Posterior vena cava (tissue), 2 donors: ENCODE results near the gene ATRNL1. TPM values are rescaled to one million over a fixed set of nuclear protein-coding genes. Genes with fewer than 3 reads are reported as not detected.
"Not testable (repeated sequence)": the region's sequence is repeated elsewhere in the genome, so short reads cannot be mapped to it uniquely, and the experiment has no call there.

Experiments
- DNase-seq: peaks from one replicate; pipeline ENCODE4 v3.0.0-alpha.2; 2020; ENCODE audit warnings: low spot score
- intact Hi-C, 2 donors: fragments of 100-400 bp; cut with DNase I; formaldehyde crosslinking; loops; one replicate each; pipeline versions ENCODE4 v1.14.1 to v1.14.2; 2022 to 2023
- total RNA-seq, 2 donors: library from RNA; stranded (reverse); fragmentation: NEBNext Ultra II Directional; extraction: Animal tissue kit (Norgen Biotek cat#: 25700); gene quantifications; one replicate each; pipeline ENCODE4 v1.2.1, GENCODE V29; 2021
- donor health status: DM: yes; HTN: yes; CAD: no.
- donor health status: DM: yes; HTN: yes; CAD: no.

The ATRNL1 gene
- total RNA-seq, 2 donors from 2014 or later: 0.32 to 1.4 TPM

DNA sequence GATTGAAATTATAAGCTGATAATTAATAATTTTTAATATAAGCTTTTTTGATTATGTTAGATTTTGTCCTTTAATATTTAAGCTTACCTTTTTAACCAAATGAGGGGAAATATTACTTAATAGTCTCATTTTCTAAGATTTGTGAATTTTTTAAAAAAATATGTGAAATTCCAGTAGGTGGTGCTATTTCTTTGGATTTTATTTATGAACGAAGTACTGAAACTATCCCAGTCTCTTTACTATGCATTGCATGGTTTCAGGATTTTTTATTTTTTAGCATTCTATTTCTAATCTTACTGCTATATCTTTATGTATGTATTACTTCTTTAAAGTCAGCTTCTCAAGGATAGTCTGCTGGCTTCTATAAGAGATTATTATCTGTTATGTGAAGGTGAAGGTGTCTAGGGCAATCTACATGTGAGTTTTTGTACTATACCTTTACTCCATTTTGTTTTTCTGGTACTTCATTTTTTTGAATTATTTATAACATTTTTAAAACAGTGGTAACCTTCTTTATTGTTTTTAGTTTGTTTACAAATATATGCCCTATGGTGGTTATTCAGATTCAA lies 78.3 kb downstream of the ATRNL1 start:
- no peak for DNase-seq
- intact Hi-C loops: no loop called here

DNA sequence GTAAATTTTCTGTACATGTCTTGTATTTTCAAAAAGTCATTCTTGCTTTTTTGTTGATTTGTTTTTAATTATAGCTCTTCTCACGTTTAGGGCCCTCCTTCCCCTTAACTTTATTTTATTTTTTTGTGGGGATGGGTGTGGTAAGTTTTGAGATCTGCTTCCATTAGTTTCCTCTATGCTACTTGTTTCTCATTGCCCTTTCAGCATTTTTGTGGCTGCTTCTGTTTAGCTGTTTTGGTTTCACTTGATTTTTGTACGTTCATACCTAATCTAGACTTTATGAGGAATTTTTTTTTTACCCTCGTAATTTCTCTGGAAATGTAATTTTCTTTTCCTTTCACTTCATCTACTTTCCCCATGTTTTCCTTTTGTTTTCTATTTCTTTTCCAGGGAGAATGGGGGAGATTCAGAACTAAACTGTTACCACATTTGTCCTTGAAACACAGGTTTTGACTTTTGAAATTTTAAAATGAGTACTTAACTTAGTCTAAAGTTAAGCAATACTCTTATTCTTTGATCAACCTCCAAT lies 80.8 kb downstream of the ATRNL1 start:
- intact Hi-C loops: no loop called here

DNA sequence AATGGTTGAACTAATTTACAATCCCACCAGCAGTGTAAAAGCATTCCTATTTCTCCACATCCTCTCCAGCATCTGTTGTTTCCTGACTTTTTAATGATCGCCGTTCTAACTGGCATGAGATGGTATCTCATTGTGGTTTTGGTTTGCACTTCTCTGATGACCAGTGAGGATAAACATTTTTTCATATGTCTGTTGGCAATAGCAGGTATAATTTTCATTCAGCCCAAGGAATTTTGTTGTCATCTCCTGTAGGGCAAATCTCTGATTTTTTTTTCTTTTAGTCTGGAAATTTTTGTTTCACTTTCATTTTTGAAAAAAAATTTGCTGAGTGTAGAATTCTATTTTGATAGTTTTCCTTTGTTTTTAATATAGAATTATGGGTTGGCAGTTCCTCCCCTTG lies 114.1 kb downstream of the ATRNL1 start:
- DNase-seq, intact Hi-C loops: not testable (repeated sequence)

More for the DNA sequence above, 80.8 kb downstream of the ATRNL1 start:
- no peak for DNase-seq

DNA sequence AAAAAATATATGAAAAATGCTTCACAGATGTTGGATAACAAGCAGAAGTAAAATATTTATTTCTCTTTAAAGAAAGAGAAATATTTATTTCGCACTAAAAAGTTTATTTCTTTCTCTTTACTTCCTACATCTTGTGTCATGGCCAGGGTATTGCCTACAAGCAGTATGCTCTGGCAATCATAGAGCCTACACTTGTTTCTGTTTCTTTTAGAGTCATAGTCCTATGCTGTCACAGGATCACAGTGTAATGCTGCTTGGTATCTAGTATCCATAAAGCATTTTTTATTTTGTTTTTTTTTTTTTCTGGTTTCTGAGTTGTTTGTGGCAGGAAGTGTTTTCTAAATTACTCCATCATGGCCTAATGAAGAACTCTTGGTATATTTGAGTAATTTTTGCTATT lies 116.0 kb downstream of the ATRNL1 start:
- intact Hi-C loops: no loop called here
- no peak for DNase-seq

DNA sequence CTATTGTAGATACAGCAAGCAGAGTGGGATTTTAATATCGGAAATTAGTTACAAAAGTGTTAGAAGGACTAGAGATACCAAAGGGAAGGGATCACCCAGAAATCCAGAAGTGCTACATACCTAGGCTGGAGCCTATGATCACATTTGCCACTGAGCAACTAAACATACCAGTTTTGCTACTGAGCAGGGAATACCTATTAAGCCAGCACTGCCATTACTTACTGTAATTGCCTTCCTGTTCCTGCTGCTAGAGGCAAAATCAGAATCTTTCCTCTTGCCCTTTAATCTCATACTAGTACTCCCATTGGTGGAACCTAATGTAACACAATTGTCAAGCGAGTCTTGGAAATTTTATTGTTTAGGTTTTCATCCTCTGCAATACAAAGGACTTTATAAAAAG lies 121.7 kb downstream of the ATRNL1 start:
- DNase-seq: no peak
- intact Hi-C loops: no loop called here

DNA sequence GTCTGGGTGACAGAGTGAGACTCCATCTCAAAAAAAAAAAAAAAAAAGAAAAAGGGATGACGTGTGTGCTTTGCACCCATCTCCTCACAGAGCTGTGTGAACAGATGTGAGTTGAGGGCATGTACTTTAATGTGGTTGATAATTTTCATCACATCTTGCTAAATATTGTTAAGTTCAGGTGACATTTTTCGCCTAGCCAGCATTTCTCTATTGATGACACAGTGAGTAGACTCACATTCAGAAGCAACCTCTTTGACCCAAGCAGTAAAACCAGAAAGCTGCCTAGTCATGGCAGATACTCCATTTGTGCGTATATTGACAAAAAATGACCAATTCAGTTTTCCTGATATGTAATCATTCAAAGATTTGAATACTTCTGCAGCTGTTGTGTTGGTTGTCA lies 126.0 kb downstream of the ATRNL1 start:
- intact Hi-C loops: no loop called here

DNA sequence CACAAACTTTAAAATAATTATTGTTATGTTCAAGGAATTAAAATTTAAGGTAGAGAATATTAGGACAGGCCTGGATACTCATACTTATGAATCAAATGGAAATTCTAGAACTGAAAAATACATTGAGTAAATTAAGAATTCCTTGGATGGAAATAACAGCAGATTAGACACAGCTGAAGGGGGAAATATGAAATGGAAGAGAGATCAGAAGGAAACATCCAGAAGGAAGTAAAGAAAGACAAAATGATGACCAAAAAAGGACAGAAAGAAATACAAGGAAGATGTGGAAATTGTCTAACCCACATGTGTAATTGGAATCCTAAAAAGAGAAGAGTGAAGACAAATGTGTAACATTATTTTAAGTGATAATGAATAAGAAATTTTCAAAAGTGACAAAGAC lies 128.9 kb downstream of the ATRNL1 start:
- intact Hi-C loops: no loop called here
- no peak for DNase-seq

More for the DNA sequence above, 126.0 kb downstream of the ATRNL1 start:
- DNase-seq: no peak

DNA sequence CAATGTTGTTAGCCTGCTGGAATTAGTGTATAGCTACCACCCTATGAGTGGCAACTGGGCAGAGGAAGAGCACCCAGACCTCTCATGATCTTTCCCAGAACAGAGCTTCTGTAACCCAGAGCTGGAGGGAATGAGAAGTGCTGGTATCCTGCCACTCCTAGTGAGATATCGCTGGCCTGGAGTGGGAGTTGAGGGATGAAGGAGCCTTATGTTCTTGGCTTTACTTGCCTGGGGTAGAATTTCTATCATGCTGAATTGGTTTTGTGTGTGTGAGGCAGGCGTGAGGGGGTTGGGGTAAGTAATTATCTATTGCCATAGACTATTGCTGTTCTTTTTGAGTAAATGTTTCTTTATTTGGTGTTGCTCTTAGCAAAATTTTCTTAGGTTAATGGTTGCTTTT lies 146.6 kb downstream of the ATRNL1 start:
- no peak for DNase-seq
- intact Hi-C loops: no loop called here

DNA sequence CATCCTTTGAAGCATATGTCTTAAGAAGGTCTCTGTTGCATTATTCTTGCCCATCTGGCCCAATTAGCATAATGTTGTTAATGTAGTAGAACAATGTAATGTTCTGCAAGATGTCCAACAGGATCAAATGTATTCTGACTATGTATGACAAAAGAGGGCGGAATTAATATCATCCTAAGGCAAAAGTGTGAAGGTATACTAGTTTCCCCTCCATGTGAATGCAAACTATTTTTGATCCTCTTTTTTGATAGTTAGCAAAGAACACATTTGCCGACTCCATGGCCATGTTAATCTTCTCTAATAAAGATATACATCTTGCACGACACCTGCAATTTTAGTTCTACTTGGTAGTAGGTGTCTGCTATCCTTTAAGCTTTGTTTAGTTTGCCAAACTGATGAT lies 157.6 kb downstream of the ATRNL1 start:
- intact Hi-C loops: no loop called here
- DNase-seq: no peak

DNA sequence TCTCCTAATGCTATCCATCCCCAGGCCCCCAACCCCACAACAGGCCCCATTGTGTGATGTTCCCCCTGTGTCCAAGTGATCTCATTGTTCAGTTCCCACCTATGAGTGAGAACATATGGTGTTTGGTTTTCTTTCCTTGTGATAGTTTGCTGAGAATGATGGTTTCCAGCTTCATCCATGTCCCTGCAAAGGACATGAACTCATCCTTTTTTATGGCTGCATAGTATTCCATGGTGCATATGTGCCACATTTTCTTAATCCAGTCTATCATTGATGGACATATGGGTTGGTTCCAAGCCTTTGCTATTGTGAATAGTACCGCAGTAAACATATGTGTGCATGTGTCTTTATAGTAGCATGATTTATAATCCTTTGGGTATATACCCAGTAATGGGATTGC lies 160.6 kb downstream of the ATRNL1 start:
- intact Hi-C loops, DNase-seq: not testable (repeated sequence)

DNA sequence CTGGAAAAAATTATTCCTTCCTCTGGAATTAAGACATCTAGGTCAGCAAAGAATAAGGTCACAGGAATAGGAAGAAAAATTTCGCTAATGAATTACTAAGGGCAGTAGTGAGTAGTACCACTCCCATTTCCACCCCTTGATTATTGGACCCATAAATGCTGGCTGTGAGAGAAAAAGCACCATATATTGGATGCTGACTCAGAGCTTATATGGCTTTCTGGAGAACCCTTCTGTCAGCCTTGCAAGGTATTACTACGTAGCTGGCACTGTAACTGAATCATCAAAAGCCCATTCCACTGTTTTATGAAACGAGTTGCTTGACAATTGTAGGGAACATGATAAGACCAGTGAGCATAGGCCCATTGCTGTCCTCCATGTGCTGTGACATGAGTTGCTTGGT lies 179.3 kb downstream of the ATRNL1 start:
- DNase-seq: no peak
- intact Hi-C loops: no loop called here

DNA sequence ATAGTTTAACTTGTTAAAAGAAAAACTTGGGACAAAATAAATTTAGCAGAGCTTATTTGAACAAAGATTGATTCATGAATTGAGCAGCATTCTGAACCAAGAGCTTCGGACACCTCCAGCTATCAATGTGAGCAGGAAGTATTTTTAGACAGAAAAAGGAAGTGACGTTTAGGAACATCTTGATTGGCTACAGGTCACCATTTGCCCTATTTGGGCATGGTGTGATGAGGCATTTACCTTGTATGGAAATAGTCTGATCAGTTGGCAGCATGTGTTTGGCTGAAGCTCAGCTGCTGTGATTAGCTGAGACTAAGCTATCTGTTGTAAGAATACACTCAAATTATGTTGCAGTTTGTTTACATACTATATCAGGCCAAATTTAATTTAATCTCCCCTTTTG lies 185.1 kb downstream of the ATRNL1 start:
- DNase-seq: no peak
- intact Hi-C loops: no loop called here

DNA sequence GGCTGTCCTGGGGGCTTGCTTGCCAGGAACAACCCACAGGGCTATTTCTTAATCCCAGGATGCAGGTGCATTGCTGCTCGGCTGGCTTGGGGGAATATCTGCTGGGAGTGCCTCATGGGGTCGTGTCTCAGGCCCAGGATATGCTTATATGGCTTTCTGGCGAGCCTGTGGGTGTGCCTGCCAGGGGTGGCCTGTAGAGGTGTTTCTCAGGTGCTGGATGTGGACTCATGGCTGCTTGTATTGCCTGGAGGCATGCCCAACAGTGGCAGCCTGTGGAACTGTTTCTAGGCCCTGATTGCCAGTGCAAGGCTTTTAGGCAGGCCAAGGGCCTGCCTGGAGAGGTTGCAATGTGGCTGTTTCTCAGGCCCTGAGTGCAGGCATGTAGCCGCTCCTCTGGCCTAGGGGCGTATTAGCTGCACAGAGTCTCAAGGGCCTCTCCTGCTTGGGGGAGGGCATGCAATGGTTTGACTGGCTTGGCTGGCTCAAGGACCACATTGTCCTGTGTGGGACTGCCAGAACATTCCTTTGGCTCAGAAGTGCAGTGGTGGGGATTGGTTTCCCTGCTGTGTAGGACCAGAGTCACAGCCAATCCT lies 202.1 kb downstream of the ATRNL1 start:
- DNase-seq: peak; percentile 43
- intact Hi-C loops: no loop called here

DNA sequence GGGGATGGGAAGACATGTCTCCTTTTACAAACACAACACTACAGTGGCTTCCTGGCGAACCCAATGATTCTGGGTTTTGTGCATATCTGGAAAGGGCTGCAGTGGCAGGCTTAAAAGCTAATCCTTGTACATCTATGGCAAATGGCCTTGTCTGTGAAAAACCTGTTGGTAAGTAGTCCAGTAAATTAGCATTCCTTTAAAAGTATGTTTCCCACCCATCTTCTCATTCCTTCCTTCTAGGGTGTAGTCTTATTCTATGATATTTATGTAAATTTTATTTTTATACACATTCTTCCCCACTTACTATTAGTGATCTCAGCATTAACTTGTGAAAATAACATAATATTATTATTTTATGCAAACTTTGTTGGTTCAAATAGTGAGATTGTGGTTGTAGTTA lies 206.9 kb downstream of the ATRNL1 start:
- no peak for DNase-seq
- intact Hi-C loops: no loop called here

DNA sequence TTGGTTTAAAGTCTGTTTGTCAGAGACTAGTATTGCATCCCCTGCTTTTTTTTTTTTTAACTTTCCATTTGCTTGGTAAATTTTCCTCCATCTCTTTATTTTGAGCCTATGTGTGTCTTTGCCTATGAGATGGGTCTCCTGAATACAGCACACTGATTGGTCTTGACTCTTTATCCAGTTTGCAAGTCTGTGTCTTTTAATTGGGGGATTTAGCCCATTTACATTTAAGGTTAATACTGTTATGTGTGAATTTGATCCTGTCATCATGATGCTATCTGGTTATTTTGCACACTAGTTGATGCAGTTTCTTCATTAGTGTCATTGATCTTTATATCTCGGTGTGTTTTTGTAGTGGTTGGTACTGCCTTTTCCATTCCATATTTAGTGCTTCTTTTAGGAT lies 226.5 kb downstream of the ATRNL1 start:
- DNase-seq, intact Hi-C loops: not testable (repeated sequence)

DNA sequence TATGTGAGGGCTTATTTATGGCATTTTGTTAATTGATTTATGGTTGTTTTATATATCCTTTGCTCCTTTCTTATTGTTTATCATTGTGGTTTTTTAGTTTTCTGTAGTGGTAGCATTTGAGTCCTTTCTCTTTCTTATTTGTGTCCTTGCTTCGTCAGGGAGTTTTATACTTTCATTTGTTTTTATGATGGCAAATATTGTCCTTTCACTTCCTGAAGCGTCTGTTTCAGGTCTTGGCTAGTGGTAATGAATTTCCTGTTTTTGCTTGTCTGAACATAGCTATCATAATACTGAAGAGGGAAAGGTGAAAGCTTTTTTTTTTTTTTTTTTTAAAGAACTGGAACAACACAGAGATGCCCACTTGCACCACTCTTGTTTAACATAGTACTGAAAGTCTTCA lies 228.2 kb downstream of the ATRNL1 start:
- intact Hi-C loops: no loop called here
- no peak for DNase-seq

DNA sequence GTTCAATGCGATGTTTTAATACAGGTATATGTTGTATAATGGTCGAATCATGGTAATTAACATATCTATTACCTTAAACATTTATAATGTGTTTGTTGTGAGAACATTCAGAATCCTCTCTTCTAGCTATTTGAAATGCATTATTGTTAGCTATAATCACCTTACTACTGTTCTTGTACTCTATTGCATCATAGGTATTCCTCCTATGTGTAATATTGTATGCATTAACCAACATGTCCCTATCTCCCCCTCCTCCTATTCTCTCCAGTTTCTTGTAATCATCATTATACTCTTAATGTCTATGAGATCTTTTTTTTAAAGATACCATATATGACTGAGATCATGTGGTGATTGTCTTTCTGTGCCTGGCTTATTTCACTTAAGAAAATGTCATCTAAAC lies 235.2 kb downstream of the ATRNL1 start:
- no peak for DNase-seq
- intact Hi-C loops: no loop called here

DNA sequence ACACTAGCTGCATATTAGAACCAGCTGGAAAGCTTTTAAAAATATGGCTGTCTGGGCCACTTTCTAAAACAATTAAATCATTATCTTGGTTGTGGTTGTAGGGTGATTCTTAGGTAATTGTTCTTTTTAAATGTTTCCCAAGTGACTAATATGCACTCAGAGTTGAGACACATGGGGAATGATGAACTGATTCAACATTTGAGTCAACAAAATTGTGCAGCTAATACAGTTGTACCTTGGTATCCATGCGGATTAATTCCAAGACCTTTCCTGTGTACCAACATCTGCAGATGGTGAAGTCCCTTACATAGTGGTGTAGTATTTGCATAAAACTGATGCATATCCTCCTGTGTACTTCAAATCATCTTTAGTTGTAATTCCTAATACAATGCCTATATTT lies 242.2 kb downstream of the ATRNL1 start:
- intact Hi-C loops: no loop called here
- DNase-seq: no peak

DNA sequence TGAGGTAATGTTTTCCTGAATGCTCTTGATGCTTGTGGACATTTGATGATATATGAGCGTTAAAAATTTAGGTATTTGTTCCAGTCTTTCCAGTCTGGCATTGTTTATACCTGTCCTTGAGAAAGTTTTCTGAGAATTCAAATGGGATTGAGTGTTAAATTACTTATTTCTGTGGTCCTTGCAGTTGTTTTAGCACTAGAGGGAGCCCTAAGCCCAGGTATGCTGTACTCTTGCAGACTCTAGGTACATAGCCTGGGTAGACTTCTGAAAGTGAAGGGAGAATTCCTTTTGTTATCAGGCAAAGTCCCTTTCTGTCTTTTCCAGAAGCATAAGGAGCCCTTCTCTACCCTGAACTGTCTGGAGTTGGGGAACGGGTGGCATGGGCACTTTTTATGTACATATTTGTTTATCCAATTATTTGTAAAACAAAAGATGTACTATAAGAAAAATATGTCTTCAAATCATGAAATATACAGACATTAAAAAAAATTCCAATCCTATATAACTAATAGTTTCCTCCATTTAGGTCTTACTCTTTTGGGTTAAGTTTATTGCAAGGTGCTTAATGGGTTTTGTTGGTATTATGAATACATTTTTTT lies 262.1 kb downstream of the ATRNL1 start:
- intact Hi-C loops: loop anchor here in 1 of 2 donors (5.0 kb wide), 1 partner anchor 1012 kb away; no protein-coding TSS in a partner anchor
- no peak for DNase-seq

DNA sequence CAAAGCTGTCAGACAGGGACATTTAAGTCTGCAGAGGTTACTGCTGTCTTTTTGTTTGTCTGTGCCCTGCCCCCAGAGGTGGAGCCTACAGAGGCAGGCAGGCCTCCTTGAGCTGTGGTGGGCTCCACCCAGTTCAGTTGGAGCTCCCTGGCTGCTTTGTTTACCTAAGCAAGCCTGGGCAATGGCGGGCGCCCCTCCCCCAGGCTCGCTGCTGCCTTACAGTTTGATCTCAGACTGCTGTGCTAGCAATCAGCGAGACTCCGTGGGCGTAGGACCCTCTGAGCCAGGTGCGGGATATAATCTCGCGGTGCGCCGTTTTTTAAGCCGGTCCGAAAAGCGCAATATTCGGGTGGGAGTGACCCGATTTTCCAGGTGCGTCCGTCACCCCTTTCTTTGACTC lies 274.8 kb downstream of the ATRNL1 start:
- DNase-seq, intact Hi-C loops: not testable (repeated sequence)

DNA sequence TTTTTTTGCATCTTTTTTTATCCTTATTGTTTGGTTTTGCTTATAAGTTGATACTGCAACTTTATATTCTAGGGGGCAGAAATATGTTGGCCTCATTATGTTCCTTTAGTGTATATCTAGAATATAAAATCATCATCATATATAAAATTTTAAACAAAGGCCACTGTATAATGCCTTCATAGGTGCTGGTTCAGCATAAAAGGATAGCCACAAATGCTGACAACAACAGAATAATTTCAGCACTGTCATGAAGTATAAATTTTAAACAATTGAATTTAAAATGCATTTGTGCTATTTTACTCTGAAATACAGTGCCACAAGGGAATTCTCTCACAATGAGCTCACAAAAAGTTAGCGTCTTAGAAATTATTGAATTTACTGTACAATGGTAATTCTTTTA lies 285.9 kb downstream of the ATRNL1 start:
- DNase-seq: no peak
- intact Hi-C loops: no loop called here
